GM21423 (cell line): ENCODE data around the gene FAM107A.
A peak's percentile ranks its signal among the peaks of the same experiment; 100 is the strongest.

Experiments
- ATAC-seq: cut with Tn5 transposase; IDR thresholded peaks from one replicate; pipeline ENCODE4 v1.9.1; 2021; ENCODE audit warnings: mild to moderate bottlenecking, moderate library complexity; ENCODE audit not compliant: unreplicated experiment

Gene FAM107A

GRCh38 chr3:58594117-58594516 is 16.9 kb upstream of the FAM107A start:
- ATAC-seq, result no peak

- ATAC-seq, result no peak
These were observed 14.6 kb upstream of the FAM107A start for GRCh38 chr3:58591517-58592510.

GRCh38 chr3:58588030-58588614 is 10.9 kb upstream of the FAM107A start:
- ATAC-seq, result no peak

GRCh38 chr3:58586776-58587192 is 9.6 kb upstream of the FAM107A start:
- no peak for ATAC-seq

- ATAC-seq, result no peak
These were observed 8.8 kb upstream of the FAM107A start for GRCh38 chr3:58585994-58586393.

GRCh38 chr3:58585005-58585786 is 8.0 kb upstream of the FAM107A start:
- ATAC-seq, result peak; percentile 88

GRCh38 chr3:58584690-58585004 is 7.5 kb upstream of the FAM107A start:
- no peak for ATAC-seq

GRCh38 chr3:58581328-58582091 is 4.3 kb upstream of the FAM107A start:
- ATAC-seq, result no peak

- ATAC-seq, result no peak
These were observed 3.7 kb upstream of the FAM107A start for GRCh38 chr3:58580826-58581327.

GRCh38 chr3:58578873-58579272 is 1.7 kb upstream of the FAM107A start:
- no peak for ATAC-seq

GRCh38 chr3:58576716-58577115 is 475 bp downstream of the FAM107A start:
- no peak for ATAC-seq

- no peak for ATAC-seq
These were observed 1.1 kb downstream of the FAM107A start for GRCh38 chr3:58575971-58576652.

GRCh38 chr3:58574682-58575081 is 2.5 kb downstream of the FAM107A start:
- no peak for ATAC-seq

- no peak for ATAC-seq
These were observed 3.1 kb downstream of the FAM107A start for GRCh38 chr3:58574106-58574505.

- no peak for ATAC-seq
These were observed 3.6 kb downstream of the FAM107A start for GRCh38 chr3:58573640-58574039.

- no peak for ATAC-seq
These were observed 4.5 kb downstream of the FAM107A start for GRCh38 chr3:58572634-58573230.

GRCh38 chr3:58572013-58572633 is 5.1 kb downstream of the FAM107A start:
- ATAC-seq, result no peak

- ATAC-seq, result no peak
These were observed 6.3 kb downstream of the FAM107A start for GRCh38 chr3:58570851-58571250.
